ENCODE data around the gene NUDT12.

The NUDT12 gene

GRCh38 chr5:103541569-103541968, 21.0 kb downstream of the NUDT12 start:
- no peaks in the 10 kb centered on the region for H3K79me2 ChIP-seq (ENCODE audit: insufficient read depth, low read length)
- TF ChIP-seq EZH2phosphoT487 (IDR thresholded peaks at IDR 0.05; ENCODE audit: borderline replicate concordance) (no peak), CTCF (conservative IDR thresholded peaks at IDR 0.05; ENCODE audit: low read length) (no peak)
- no peaks in the 10 kb centered on the region for H3K4me1 ChIP-seq (ENCODE audit: insufficient read depth, low read length, poor library complexity, severe bottlenecking)
- no peak overlapping the region for H3K4me3 ChIP-seq (ENCODE audit: low read length, poor library complexity, severe bottlenecking)
- no peaks in the 10 kb centered on the region for H3K36me3 ChIP-seq (ENCODE audit: insufficient read depth, low read length)
- H3K4me2 ChIP-seq (ENCODE audit: low read depth, low read length, poor library complexity, severe bottlenecking): no peak overlapping the region
- no peak overlapping the region for H3K9ac ChIP-seq (ENCODE audit: low read depth, low read length, poor library complexity, severe bottlenecking)
- no peaks in the 10 kb centered on the region for H3F3A ChIP-seq (ENCODE audit: low read depth)
- no peaks in the 10 kb centered on the region for H3K9me2 ChIP-seq (replicated peaks; ENCODE audit: low read depth, low read length)
- no peaks in the 10 kb centered on the region for H3K9me3 ChIP-seq (ENCODE audit: insufficient read depth, low read depth, low read length)
- H2AFZ ChIP-seq (ENCODE audit: low read length): no peak overlapping the region
- H3K27me3 ChIP-seq (ENCODE audit: insufficient read depth, low read length, poor library complexity, severe bottlenecking): no peaks in the 10 kb centered on the region
- no peaks in the 10 kb centered on the region for H4K20me1 ChIP-seq (ENCODE audit: insufficient read depth, low read length, poor library complexity, severe bottlenecking)

- Histone ChIP-seq H3K4me1 (ENCODE audit: insufficient read depth, low read length, poor library complexity, severe bottlenecking) (no peaks in the 10 kb centered on the region), H2AFZ (ENCODE audit: low read length) (no peak overlapping the region), H3K4me2 (ENCODE audit: low read depth, low read length, poor library complexity, severe bottlenecking) (no peak overlapping the region), H3K36me3 (ENCODE audit: insufficient read depth, low read length) (no peaks in the 10 kb centered on the region), H3K9ac (ENCODE audit: low read depth, low read length, poor library complexity, severe bottlenecking) (no peak overlapping the region), H3K9me3 (ENCODE audit: insufficient read depth, low read depth, low read length) (no peaks in the 10 kb centered on the region), H4K20me1 (ENCODE audit: insufficient read depth, low read length, poor library complexity, severe bottlenecking) (no peaks in the 10 kb centered on the region), H3K9me2 (replicated peaks; ENCODE audit: low read depth, low read length) (no peaks in the 10 kb centered on the region), H3K27me3 (ENCODE audit: insufficient read depth, low read length, poor library complexity, severe bottlenecking) (no peaks in the 10 kb centered on the region), H3K4me3 (ENCODE audit: low read length, poor library complexity, severe bottlenecking) (no peak overlapping the region), H3F3A (ENCODE audit: low read depth) (no peaks in the 10 kb centered on the region), H3K79me2 (ENCODE audit: insufficient read depth, low read length) (no peaks in the 10 kb centered on the region)
- TF ChIP-seq CTCF (conservative IDR thresholded peaks at IDR 0.05; ENCODE audit: low read length): no peak
- TF ChIP-seq EZH2phosphoT487 (IDR thresholded peaks at IDR 0.05; ENCODE audit: borderline replicate concordance): no peak
Observed at GRCh38 chr5:103541114-103541513, 21.5 kb downstream of the NUDT12 start.

GRCh38 chr5:103539376-103540330, 22.9 kb downstream of the NUDT12 start:
- no peak overlapping the region for H2AFZ ChIP-seq (ENCODE audit: low read length)
- H3K4me1 ChIP-seq (ENCODE audit: insufficient read depth, low read length, poor library complexity, severe bottlenecking): no peaks in the 10 kb centered on the region
- no peaks in the 10 kb centered on the region for H3F3A ChIP-seq (ENCODE audit: low read depth)
- H3K4me2 ChIP-seq (ENCODE audit: low read depth, low read length, poor library complexity, severe bottlenecking): no peak overlapping the region
- H3K4me3 ChIP-seq (ENCODE audit: low read length, poor library complexity, severe bottlenecking): no peak overlapping the region
- TF ChIP-seq EZH2phosphoT487 (IDR thresholded peaks at IDR 0.05; ENCODE audit: borderline replicate concordance) (no peak), CTCF (conservative IDR thresholded peaks at IDR 0.05; ENCODE audit: low read length) (no peak)
- no peaks in the 10 kb centered on the region for H3K9me3 ChIP-seq (ENCODE audit: insufficient read depth, low read depth, low read length)
- H4K20me1 ChIP-seq (ENCODE audit: insufficient read depth, low read length, poor library complexity, severe bottlenecking): no peaks in the 10 kb centered on the region
- no peaks in the 10 kb centered on the region for H3K27me3 ChIP-seq (ENCODE audit: insufficient read depth, low read length, poor library complexity, severe bottlenecking)
- no peaks in the 10 kb centered on the region for H3K9me2 ChIP-seq (replicated peaks; ENCODE audit: low read depth, low read length)
- no peaks in the 10 kb centered on the region for H3K79me2 ChIP-seq (ENCODE audit: insufficient read depth, low read length)
- no peak overlapping the region for H3K9ac ChIP-seq (ENCODE audit: low read depth, low read length, poor library complexity, severe bottlenecking)
- no peaks in the 10 kb centered on the region for H3K36me3 ChIP-seq (ENCODE audit: insufficient read depth, low read length)
